ENCODE data around the gene MMP21. TPM values are rescaled to one million over a fixed set of nuclear protein-coding genes. Genes with fewer than 3 reads are reported as not detected.
A peak's percentile ranks its signal among the peaks of the same experiment; 100 is the strongest.

Gene MMP21
- total RNA-seq, 1 donor from 2014 or later, result 0.53 TPM

DNA sequence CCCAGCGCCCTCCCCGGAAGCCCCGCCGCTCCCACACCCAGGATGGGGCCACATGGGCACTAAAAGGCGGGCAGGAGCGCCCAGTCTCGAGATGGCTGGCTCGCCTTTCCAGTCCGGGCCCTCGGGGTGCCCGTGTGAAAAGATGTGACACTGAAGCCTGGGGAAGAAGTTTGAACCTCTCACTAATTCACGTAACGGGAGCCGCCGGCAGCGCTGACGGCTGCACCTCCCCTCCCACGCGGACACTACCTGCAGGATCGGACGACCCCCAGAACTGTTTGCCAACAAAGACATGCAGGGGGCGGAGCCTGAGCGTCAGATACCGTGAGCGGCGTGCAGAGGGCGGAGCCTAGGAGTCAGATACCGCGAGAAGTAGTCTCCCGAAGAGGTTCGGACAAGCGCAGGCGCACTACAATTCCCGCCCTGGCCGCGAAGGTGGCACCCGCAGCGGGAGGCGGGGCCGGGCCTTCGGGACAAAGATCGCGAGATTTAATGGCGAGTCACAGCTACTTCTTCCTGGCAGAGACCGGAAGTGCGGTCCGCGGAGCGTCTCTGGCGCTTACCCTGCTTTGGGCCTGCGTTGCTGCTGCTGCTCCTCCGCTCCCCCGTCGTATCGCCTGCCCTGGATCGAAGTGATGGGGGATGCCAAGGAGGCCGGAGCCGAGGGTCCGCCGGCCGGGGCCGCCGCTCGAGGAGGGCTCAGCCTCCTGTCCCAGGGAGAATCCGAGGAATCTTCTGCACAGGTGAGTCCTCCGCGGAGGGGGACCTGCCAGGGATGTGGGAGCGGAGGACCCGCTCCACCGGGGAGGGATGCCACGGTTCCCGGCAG, 56.2 kb downstream of the MMP21 start, which contains the start of gene EDRF1:
EDRF1 (plus strand) TSS at position 537 of the 829 bp plus-strand sequence; CDS start at position 636, 99 bp downstream.
- DNase-seq (ENCODE audit: extremely low read depth, low read depth, low spot score), result peak; percentile 90

Other genes with a start within 250 kb of the MMP21 start
- not detected in 2 replicates for gene TEX36, start 92.7 kb downstream of the MMP21 start, total RNA-seq
- 11.9 and 13.0 TPM in 2 replicates for gene EDRF1, start 56.1 kb downstream of the MMP21 start, total RNA-seq
- 61.9 and 86.3 TPM in 2 replicates for gene UROS, start 47.4 kb upstream of the MMP21 start, total RNA-seq
- gene BCCIP, start 47.7 kb upstream of the MMP21 start, total RNA-seq, result 27.8 and 39.4 TPM in 2 replicates
- 52.0 and 63.9 TPM in 2 replicates for gene DHX32, start 105.5 kb upstream of the MMP21 start, total RNA-seq
- 4.8 and 11.4 TPM in 2 replicates for gene FANK1, start 120.7 kb upstream of the MMP21 start, total RNA-seq